ENCODE results near the gene SASH3. TPM values are rescaled to one million over a fixed set of nuclear protein-coding genes. Genes with fewer than 3 reads are reported as not detected.

Gene SASH3
- total RNA-seq, 1 experiment from 2014 or later, result 0.42 TPM

GRCh38 chrX:129843459-129844306 lies 63.9 kb downstream of the SASH3 start, which contains the start of gene ZDHHC9 (continued):
- TF ChIP-seq REST (IDR thresholded peaks at IDR 0.05; ENCODE audit: low read depth), result no peak
- TF ChIP-seq POLR2AphosphoS5 (IDR thresholded peaks at IDR 0.05; ENCODE audit: low read depth, low read length), result peak; percentile 60
- no peak for TF ChIP-seq ELF1 (IDR thresholded peaks at IDR 0.05; ENCODE audit: borderline replicate concordance, low read depth)

Other genes starting within 250 kb of the SASH3 start
- gene OCRL, start 239.7 kb upstream of the SASH3 start, total RNA-seq (2021; ENCODE audit: unreplicated experiment), result 19.8 TPM
- gene APLN, start 125.0 kb upstream of the SASH3 start, total RNA-seq (2021; ENCODE audit: unreplicated experiment), result 0.22 TPM
- gene XPNPEP2, start 41.0 kb upstream of the SASH3 start, total RNA-seq (2021; ENCODE audit: unreplicated experiment), result not detected
- 18.9 TPM for gene ZDHHC9, start 63.9 kb downstream of the SASH3 start, total RNA-seq (2021; ENCODE audit: unreplicated experiment)
- 28.3 TPM for gene UTP14A, start 126.2 kb downstream of the SASH3 start, total RNA-seq (2021; ENCODE audit: unreplicated experiment)
- gene BCORL1, start 202.7 kb downstream of the SASH3 start, total RNA-seq (2021; ENCODE audit: unreplicated experiment), result 30.8 TPM

Measured in HCT116 (cell line).